ENCODE measurements around the gene AUTS2. TPM values are rescaled to one million over a fixed set of nuclear protein-coding genes. Genes with fewer than 3 reads are reported as not detected.

Gene AUTS2
- total and polyA plus RNA-seq, 4 donors: 4.9 to 24.4 (median 7.0) TPM

GRCh38 chr7:70704831-70705346, 1106.6 kb downstream of the AUTS2 start:
- peaks cover 0 to 4% (median 1%) of the 10 kb centered on the region in 4 donors for H3K4me1 ChIP-seq (ENCODE audit: control insufficient read depth in 4 of 4, insufficient read depth in 4 of 4, low read length in 3 of 4)
- H3K4me3 ChIP-seq (ENCODE audit: low read depth in 1 of 3, low read length in 3 of 3): no peak overlapping the region
- no peak for DNase-seq (ENCODE audit: low spot score)
- no peak overlapping the region for H3K27ac ChIP-seq (ENCODE audit: low read depth in 1 of 2, low read length in 2 of 2)
- WGBS: 82% methylated on average over 5 of the region's 5 CpGs
- H3K27me3 ChIP-seq (ENCODE audit: control insufficient read depth in 4 of 4, insufficient read depth in 4 of 4, low read length in 3 of 4): no peaks in the 10 kb centered on the region
- peaks cover 0 to 5% (median 3%) of the 10 kb centered on the region in 4 donors for H3K36me3 ChIP-seq (ENCODE audit: control insufficient read depth in 4 of 4, insufficient read depth in 3 of 4, low read depth in 1 of 4, low read length in 3 of 4)
- H3K9me3 ChIP-seq (ENCODE audit: control insufficient read depth in 4 of 4, low read length in 3 of 4): no peaks in the 10 kb centered on the region
- no peak for TF ChIP-seq ATF3 (IDR thresholded peaks at IDR 0.05)
- no peak for TF ChIP-seq EGR1 (IDR thresholded peaks at IDR 0.05; ENCODE audit: low read depth in 2 of 2)
- no peak overlapping the region for H3K9ac ChIP-seq (ENCODE audit: low read depth in 1 of 2, low read length in 2 of 2)

- no peak for DNase-seq (ENCODE audit: low spot score)
- Histone ChIP-seq H3K4me1 (ENCODE audit: control insufficient read depth in 4 of 4, insufficient read depth in 4 of 4, low read length in 3 of 4) (peaks cover 0 to 12% (median 5%) of the 10 kb centered on the region in 4 donors), H3K27me3 (ENCODE audit: control insufficient read depth in 4 of 4, insufficient read depth in 4 of 4, low read length in 3 of 4) (no peaks in the 10 kb centered on the region), H3K9ac (ENCODE audit: low read depth in 1 of 2, low read length in 2 of 2) (no peak overlapping the region), H3K27ac (ENCODE audit: low read depth in 1 of 2, low read length in 2 of 2) (no peak overlapping the region), H3K4me3 (ENCODE audit: low read depth in 1 of 3, low read length in 3 of 3) (no peak overlapping the region), H3K36me3 (ENCODE audit: control insufficient read depth in 4 of 4, insufficient read depth in 3 of 4, low read depth in 1 of 4, low read length in 3 of 4) (peaks cover 0 to 5% (median 3%) of the 10 kb centered on the region in 4 donors), H3K9me3 (ENCODE audit: control insufficient read depth in 4 of 4, low read length in 3 of 4) (no peaks in the 10 kb centered on the region)
- 68% methylated on average over 4 of the region's 4 CpGs for WGBS
- TF ChIP-seq SP1 (IDR thresholded peaks at IDR 0.05) (no peak), HNF4A (conservative IDR thresholded peaks at IDR 0.05) (no peak), NR2F2 (IDR thresholded peaks at IDR 0.05) (no peak), FOXA2 (IDR thresholded peaks at IDR 0.05) (no peak), JUND (IDR thresholded peaks at IDR 0.05) (no peak), TAF1 (conservative IDR thresholded peaks at IDR 0.05) (no peak), RAD21 (IDR thresholded peaks at IDR 0.05) (no peak), ZBTB33 (IDR thresholded peaks at IDR 0.05) (no peak), CTCF (IDR thresholded peaks at IDR 0.05; ENCODE audit: low read depth, low read length, missing input control) (no peak), MAX (IDR thresholded peaks at IDR 0.05) (no peak), EGR1 (IDR thresholded peaks at IDR 0.05; ENCODE audit: low read depth in 2 of 2) (no peak), FOXA1 (IDR thresholded peaks at IDR 0.05) (no peak), REST (IDR thresholded peaks at IDR 0.05) (no peak), GABPA (IDR thresholded peaks at IDR 0.05 in 1 of 2, conservative IDR thresholded peaks at IDR 0.05 in 1 of 2) (no peak), ATF3 (IDR thresholded peaks at IDR 0.05) (no peak), YY1 (IDR thresholded peaks at IDR 0.05) (no peak), RXRA (IDR thresholded peaks at IDR 0.05) (no peak), HNF4G (IDR thresholded peaks at IDR 0.05) (no peak)
These were observed 1107.9 kb downstream of the AUTS2 start for GRCh38 chr7:70706204-70706603.
